Measurements from ENCODE around the gene UQCC5.

Gene UQCC5

GRCh38 chr3:52513281-52513680 lies 23.1 kb upstream of the UQCC5 start:
- H3K36me3 ChIP-seq (ENCODE audit: insufficient read depth, low read length): no peaks in the 10 kb centered on the region

GRCh38 chr3:52514576-52514975 lies 21.8 kb upstream of the UQCC5 start:
- Histone ChIP-seq H3K9me3 (ENCODE audit: control insufficient read depth, insufficient read depth, low read length) (no peaks in the 10 kb centered on the region), H3K36me3 (ENCODE audit: insufficient read depth, low read length) (no peaks in the 10 kb centered on the region), H3K4me1 (ENCODE audit: insufficient read depth, low read length) (peaks cover 7% of the 10 kb centered on the region; the same call in 1 of the 2 replicates), H3K9ac (ENCODE audit: low read depth, low read length) (no peak overlapping the region)

More at GRCh38 chr3:52513281-52513680, 23.1 kb upstream of the UQCC5 start:
- Histone ChIP-seq H3K9me3 (ENCODE audit: control insufficient read depth, insufficient read depth, low read length) (no peaks in the 10 kb centered on the region), H3K9ac (ENCODE audit: low read depth, low read length) (no peak overlapping the region), H3K4me1 (ENCODE audit: insufficient read depth, low read length) (peaks cover 7% of the 10 kb centered on the region; the same call in 1 of the 2 replicates)

GRCh38 chr3:52515192-52515591 lies 21.2 kb upstream of the UQCC5 start:
- H3K36me3 ChIP-seq (ENCODE audit: insufficient read depth, low read length): no peaks in the 10 kb centered on the region

GRCh38 chr3:52516509-52517195 lies 19.8 kb upstream of the UQCC5 start:
- Histone ChIP-seq H3K4me1 (ENCODE audit: insufficient read depth, low read length) (peaks cover 7% of the 10 kb centered on the region; the same call in 1 of the 2 replicates), H3K9ac (ENCODE audit: low read depth, low read length) (no peak overlapping the region), H3K36me3 (ENCODE audit: insufficient read depth, low read length) (no peaks in the 10 kb centered on the region), H3K9me3 (ENCODE audit: control insufficient read depth, insufficient read depth, low read length) (no peaks in the 10 kb centered on the region)

More at GRCh38 chr3:52515192-52515591, 21.2 kb upstream of the UQCC5 start:
- H3K9ac ChIP-seq (ENCODE audit: low read depth, low read length): no peak overlapping the region
- H3K9me3 ChIP-seq (ENCODE audit: control insufficient read depth, insufficient read depth, low read length): no peaks in the 10 kb centered on the region
- peaks cover 7% of the 10 kb centered on the region; the same call in 1 of the 2 replicates for H3K4me1 ChIP-seq (ENCODE audit: insufficient read depth, low read length)

GRCh38 chr3:52517796-52518722 lies 18.3 kb upstream of the UQCC5 start:
- no peaks in the 10 kb centered on the region for H3K4me1 ChIP-seq (ENCODE audit: insufficient read depth, low read length)
- peak overlapping the region; percentile 19; the same call in 1 of the 2 replicates for H3K9ac ChIP-seq (ENCODE audit: low read depth, low read length)
- H3K9me3 ChIP-seq (ENCODE audit: control insufficient read depth, insufficient read depth, low read length): no peaks in the 10 kb centered on the region
- H3K36me3 ChIP-seq (ENCODE audit: insufficient read depth, low read length): no peaks in the 10 kb centered on the region

- Histone ChIP-seq H3K9ac (ENCODE audit: low read depth, low read length) (peak overlapping the region; percentile 19; the same call in 1 of the 2 replicates), H3K4me1 (ENCODE audit: insufficient read depth, low read length) (no peaks in the 10 kb centered on the region), H3K36me3 (ENCODE audit: insufficient read depth, low read length) (no peaks in the 10 kb centered on the region), H3K9me3 (ENCODE audit: control insufficient read depth, insufficient read depth, low read length) (no peaks in the 10 kb centered on the region)
Measured at GRCh38 chr3:52518723-52519444, 17.5 kb upstream of the UQCC5 start.

- 0 out of 2 replicates have a peak, but pooled peaks cover 2% of the 10 kb centered on the region for H3K36me3 ChIP-seq (ENCODE audit: insufficient read depth, low read length)
- H3K9me3 ChIP-seq (ENCODE audit: control insufficient read depth, insufficient read depth, low read length): no peaks in the 10 kb centered on the region
- H3K9ac ChIP-seq (ENCODE audit: low read depth, low read length): no peak overlapping the region
- no peaks in the 10 kb centered on the region for H3K4me1 ChIP-seq (ENCODE audit: insufficient read depth, low read length)
Measured at GRCh38 chr3:52519445-52520140, 16.8 kb upstream of the UQCC5 start.

GRCh38 chr3:52520141-52520667 lies 16.2 kb upstream of the UQCC5 start:
- H3K9ac ChIP-seq (ENCODE audit: low read depth, low read length): no peak overlapping the region
- no peaks in the 10 kb centered on the region for H3K9me3 ChIP-seq (ENCODE audit: control insufficient read depth, insufficient read depth, low read length)
- H3K4me1 ChIP-seq (ENCODE audit: insufficient read depth, low read length): no peaks in the 10 kb centered on the region
- H3K36me3 ChIP-seq (ENCODE audit: insufficient read depth, low read length): 0 out of 2 replicates have a peak, but pooled peaks cover 2% of the 10 kb centered on the region

- Histone ChIP-seq H3K36me3 (ENCODE audit: insufficient read depth, low read length) (0 out of 2 replicates have a peak, but pooled peaks cover 2% of the 10 kb centered on the region), H3K9me3 (ENCODE audit: control insufficient read depth, insufficient read depth, low read length) (no peaks in the 10 kb centered on the region), H3K9ac (ENCODE audit: low read depth, low read length) (no peak overlapping the region), H3K4me1 (ENCODE audit: insufficient read depth, low read length) (no peaks in the 10 kb centered on the region)
Measured at GRCh38 chr3:52520716-52521487, 15.5 kb upstream of the UQCC5 start.

- Histone ChIP-seq H3K4me1 (ENCODE audit: insufficient read depth, low read length) (no peaks in the 10 kb centered on the region), H3K36me3 (ENCODE audit: insufficient read depth, low read length) (0 out of 2 replicates have a peak, but pooled peaks cover 2% of the 10 kb centered on the region), H3K9me3 (ENCODE audit: control insufficient read depth, insufficient read depth, low read length) (no peaks in the 10 kb centered on the region), H3K9ac (ENCODE audit: low read depth, low read length) (no peak overlapping the region)
Measured at GRCh38 chr3:52521488-52521824, 14.9 kb upstream of the UQCC5 start.

GRCh38 chr3:52521881-52522650 lies 14.3 kb upstream of the UQCC5 start:
- no peaks in the 10 kb centered on the region for H3K4me1 ChIP-seq (ENCODE audit: insufficient read depth, low read length)
- no peak overlapping the region for H3K9ac ChIP-seq (ENCODE audit: low read depth, low read length)
- H3K36me3 ChIP-seq (ENCODE audit: insufficient read depth, low read length): 0 out of 2 replicates have a peak, but pooled peaks cover 2% of the 10 kb centered on the region
- no peaks in the 10 kb centered on the region for H3K9me3 ChIP-seq (ENCODE audit: control insufficient read depth, insufficient read depth, low read length)

- Histone ChIP-seq H3K9ac (ENCODE audit: low read depth, low read length) (no peak overlapping the region), H3K9me3 (ENCODE audit: control insufficient read depth, insufficient read depth, low read length) (no peaks in the 10 kb centered on the region), H3K36me3 (ENCODE audit: insufficient read depth, low read length) (0 out of 2 replicates have a peak, but pooled peaks cover 2% of the 10 kb centered on the region), H3K4me1 (ENCODE audit: insufficient read depth, low read length) (no peaks in the 10 kb centered on the region)
Measured at GRCh38 chr3:52522651-52523251, 13.7 kb upstream of the UQCC5 start.

All from ES-I3 (cell line).